Mononuclear cell (primary cell): ENCODE measurements around the gene OSGEP. TPM values are rescaled to one million over a fixed set of nuclear protein-coding genes. Genes with fewer than 3 reads are reported as not detected.

ENCODE experiments used
- H3K27me3 ChIP-seq: 2 replicates; pipeline ENCODE4 v1.6.0; 2011; ENCODE audit warnings: low read length, control low read depth; ENCODE audit not compliant: insufficient read depth
- H3K4me1 ChIP-seq: 2 replicates; pipeline ENCODE4 v1.5.1; 2011; ENCODE audit warnings: mild to moderate bottlenecking, low read length, control low read depth; ENCODE audit not compliant: insufficient read depth
- H3K4me3 ChIP-seq: 2 replicates; pipeline ENCODE4 v1.5.1; 2011; ENCODE audit warnings: mild to moderate bottlenecking, low read length, moderate library complexity
- H3K9me3 ChIP-seq: 2 replicates; pipeline ENCODE4 v1.5.1; 2011; ENCODE audit warnings: low read depth, mild to moderate bottlenecking, control low read depth, low read length
- total RNA-seq: library from RNA; depleted of rRNA; stranded (reverse); fragments of >200 nt; gene quantifications from one replicate; pipeline ENCODE4 v1.2.3, GENCODE V29; 2012

Gene OSGEP
- total RNA-seq, 1 donor, result 22.4 TPM

DNA sequence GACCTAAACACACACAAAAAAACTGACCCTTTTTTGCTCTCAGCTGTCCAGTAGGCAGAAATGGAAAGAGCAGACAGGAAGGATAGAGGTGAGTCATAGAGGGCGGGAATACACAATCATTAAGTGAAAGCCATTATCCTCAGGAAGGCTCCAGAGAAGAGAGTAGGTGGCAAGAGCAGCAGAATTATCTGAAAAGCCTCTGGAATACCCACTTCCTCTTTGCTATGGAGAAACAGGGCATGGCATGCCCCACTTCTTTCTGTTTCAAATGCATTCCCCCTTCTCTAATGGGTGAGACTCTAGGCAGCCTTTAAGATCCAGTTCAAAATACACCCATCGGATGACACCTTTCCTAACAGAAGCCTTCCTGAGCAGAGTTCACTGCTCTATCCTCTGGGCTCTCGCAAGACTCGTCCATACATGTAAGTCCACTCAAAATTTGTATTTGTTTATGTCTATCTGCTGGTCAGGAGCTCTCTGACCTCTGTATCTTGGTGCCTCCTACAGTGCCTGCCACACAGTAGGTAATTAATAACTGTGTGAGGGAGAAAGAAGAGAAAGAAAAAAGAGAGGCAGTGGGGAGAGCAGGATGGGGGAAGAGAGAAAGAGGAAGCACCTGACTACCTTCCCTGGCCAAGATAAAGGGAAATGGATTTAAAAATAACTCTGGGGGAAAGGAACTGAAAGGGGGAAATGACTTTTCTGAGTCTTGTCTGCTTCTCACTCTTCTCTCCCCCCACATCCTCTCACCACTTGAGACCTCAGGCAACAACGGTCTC, 27.2 kb downstream of the OSGEP start:
- Histone ChIP-seq H3K4me1 (peaks cover 49% of the 10 kb centered on the region), H3K4me3 (no peak overlapping the region), H3K9me3 (no peaks in the 10 kb centered on the region), H3K27me3 (no peaks in the 10 kb centered on the region)

DNA sequence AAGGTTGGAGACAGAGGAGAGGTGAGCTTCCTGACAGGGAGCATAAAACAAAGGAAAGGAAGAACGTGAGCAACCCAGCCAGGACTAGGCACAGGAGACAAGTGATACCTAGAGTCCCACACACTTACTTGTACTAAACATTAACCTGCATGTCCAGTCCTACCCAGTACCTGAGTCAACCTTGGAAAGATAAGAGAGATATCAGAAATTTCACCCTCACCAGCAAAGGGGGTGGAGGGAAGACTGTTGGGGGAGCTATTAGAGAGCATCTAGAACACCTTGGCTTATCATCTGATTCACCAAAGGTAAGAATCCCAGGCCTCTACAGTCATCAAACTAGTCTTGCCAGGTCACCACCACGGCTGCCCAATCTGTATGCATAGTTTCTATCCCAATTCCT, 29.8 kb downstream of the OSGEP start:
- Histone ChIP-seq H3K27me3 (no peaks in the 10 kb centered on the region), H3K9me3 (no peaks in the 10 kb centered on the region), H3K4me1 (peaks cover 40% of the 10 kb centered on the region), H3K4me3 (no peak overlapping the region)

DNA sequence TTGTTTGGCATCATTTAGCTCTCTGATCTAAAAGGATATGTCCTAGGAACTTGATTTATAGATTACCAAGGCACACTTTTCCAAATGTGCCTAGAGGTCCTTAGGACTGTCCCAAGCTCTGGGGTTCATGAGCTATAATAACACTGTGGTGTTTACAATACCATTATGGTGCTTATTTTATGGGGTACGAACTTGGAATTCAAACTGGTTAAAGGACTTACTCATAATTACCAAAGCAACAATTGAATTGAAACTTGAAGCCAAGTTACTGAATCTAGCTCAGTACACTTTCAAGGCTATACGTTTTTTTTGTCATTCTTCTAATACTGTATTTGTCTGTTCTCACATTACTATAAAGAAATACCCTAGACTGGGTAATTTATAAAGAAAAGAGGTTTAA, 31.7 kb downstream of the OSGEP start:
- Histone ChIP-seq H3K9me3 (no peaks in the 10 kb centered on the region), H3K4me1 (peaks cover 24% of the 10 kb centered on the region), H3K27me3 (no peaks in the 10 kb centered on the region), H3K4me3 (no peak overlapping the region)

DNA sequence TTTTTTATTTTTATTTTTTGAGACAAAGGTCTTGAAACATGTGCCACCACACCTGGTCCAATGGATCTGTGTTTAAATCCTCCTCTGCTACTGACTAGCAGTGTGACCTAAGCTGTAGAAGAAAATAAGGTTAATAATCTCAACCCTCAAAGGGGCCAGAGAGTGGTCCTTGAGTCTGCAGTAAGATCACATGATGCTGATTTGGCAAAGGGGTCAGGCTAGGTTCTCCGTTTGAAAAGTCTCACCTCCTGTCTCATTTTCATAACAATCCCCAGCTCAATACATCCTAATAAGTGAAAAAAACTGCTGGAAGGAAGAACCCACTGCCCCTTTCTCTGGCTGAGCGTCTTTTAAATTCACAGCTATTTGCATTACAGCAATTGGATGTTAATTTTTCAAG, 33.3 kb downstream of the OSGEP start:
- no peaks in the 10 kb centered on the region for H3K27me3 ChIP-seq
- H3K9me3 ChIP-seq, result no peaks in the 10 kb centered on the region
- peaks cover 24% of the 10 kb centered on the region for H3K4me1 ChIP-seq
- no peak overlapping the region for H3K4me3 ChIP-seq

DNA sequence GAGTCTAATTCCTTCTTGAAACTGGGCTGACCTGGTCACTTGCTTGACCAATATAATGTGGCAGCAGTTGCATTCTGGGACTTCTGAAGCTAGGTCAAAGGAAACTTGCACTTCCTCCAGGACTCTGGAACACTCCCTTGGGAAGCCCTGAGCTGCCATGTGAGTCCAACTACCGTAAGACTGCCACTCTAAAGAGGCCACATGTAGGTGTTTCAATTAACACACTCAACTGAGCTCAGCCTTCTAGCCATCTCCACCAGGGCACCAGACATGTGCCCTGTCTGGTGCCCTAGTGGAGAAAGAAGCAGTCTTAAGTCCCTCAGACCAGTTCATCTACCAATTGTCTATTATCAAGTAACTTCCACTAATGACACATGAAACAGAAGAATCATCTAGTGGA, 35.2 kb downstream of the OSGEP start:
- Histone ChIP-seq H3K27me3 (no peaks in the 10 kb centered on the region), H3K9me3 (no peaks in the 10 kb centered on the region), H3K4me1 (peaks cover 26% of the 10 kb centered on the region), H3K4me3 (no peak overlapping the region)

DNA sequence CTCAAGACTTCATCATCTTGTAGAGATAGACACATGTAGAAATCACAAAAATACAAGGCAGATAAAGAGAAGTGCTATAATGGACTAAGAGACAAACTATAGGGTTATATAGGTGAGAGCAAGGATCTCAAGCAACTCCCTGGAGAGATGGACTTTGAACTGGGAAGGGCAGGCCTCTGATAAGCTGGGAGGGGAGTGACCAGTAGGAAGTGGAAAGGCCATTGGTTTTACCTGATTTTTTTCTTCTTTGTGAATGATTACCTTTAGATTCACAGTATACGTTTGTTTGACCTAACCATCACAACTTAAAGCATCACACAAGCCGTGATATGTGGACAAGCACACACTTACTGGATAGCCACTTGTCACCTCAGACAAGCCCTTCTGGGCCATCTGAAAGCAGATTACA, 36.1 kb downstream of the OSGEP start:
- H3K27me3 ChIP-seq, result no peaks in the 10 kb centered on the region
- H3K9me3 ChIP-seq, result no peaks in the 10 kb centered on the region

DNA sequence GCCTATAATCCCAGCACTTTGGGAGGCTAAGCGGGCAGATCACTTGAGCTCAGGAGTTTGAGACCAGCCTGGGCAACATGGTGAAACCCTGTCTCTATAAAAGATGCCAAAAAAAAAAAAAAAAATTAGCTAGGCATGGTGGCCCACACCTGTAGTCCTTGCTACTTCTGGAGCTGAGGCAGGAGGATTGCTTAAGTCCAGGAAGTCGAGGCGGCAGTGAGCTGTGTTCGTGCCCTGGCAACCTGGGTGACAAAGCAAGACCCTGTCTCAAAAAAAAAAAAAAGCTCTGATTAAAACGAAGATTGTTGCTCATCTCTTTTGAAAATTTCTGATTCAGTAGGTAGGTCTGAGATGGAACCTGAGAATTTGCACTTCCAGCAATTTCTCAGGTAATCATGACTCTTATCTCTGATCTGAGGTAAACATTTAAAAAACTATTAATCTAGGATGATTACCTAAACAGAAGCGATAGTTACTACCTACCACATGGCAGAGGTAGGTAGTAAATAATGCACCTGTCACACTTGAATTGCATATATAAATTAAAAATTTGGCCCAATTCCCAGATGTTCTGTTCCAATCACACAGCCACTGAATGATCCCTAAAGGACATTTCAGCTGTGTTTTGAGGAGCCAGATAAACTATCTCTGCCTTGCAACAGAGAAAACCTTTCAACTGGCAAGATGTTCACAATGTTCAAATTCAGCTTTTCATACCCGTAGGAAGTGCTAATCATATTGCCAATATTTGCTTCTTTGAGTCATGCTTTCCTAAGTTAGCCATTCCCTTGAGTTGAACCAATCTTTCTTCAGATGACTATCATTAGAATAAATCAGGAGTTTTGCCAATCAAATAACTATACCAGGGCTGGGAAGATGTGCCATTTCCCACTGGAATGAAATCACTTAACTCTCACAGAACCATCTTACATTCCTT, 37.1 kb downstream of the OSGEP start:
- H3K4me3 ChIP-seq, result no peak overlapping the region
- peaks cover 34% of the 10 kb centered on the region for H3K4me1 ChIP-seq
- no peaks in the 10 kb centered on the region for H3K27me3 ChIP-seq
- H3K9me3 ChIP-seq, result no peaks in the 10 kb centered on the region

More for the DNA sequence above, 36.1 kb downstream of the OSGEP start:
- Histone ChIP-seq H3K4me3 (no peak overlapping the region), H3K4me1 (peaks cover 34% of the 10 kb centered on the region)

DNA sequence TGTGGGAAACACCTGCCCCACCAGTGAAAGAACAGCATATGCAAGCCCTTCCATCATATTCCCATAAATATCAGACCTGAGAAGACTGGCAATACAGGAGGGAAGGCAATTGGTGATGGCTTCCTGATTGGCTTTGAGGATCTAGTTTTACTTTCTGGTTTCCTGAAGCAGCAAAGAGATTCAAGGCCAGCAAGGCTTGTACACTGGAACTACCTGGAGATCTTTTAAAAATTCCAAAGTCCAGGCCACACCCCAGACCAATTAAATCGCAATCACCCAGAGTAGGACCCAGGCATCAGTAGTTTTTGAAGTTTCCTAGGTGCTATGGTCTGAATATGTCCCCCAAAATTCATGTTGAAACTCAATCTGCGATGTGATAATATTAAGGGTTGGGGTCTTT, 38.4 kb downstream of the OSGEP start:
- Histone ChIP-seq H3K4me1 (peaks cover 45% of the 10 kb centered on the region), H3K9me3 (no peaks in the 10 kb centered on the region), H3K27me3 (no peaks in the 10 kb centered on the region), H3K4me3 (no peak overlapping the region)

DNA sequence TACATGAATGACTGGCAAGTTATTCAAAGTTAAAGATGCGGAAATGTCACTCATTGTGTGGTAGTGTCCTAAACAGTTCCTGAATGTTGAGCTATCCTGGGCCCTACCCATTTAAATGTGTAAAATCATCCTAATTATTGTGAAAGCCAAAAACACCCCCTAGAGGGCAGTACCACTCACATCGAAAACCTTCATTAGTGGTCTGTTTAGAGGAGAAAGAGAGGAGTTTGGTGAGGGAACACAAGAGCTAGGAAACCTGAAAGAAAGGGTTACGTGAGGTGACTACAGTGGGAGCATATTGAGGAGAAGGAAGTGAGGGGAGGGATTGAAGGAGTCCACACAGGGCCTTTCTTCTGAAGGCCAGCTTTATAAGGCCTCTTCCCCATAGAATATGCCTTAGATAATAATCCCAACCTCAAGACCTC, 38.8 kb downstream of the OSGEP start:
- Histone ChIP-seq H3K27me3 (no peaks in the 10 kb centered on the region), H3K4me3 (no peak overlapping the region), H3K9me3 (no peaks in the 10 kb centered on the region), H3K4me1 (peaks cover 49% of the 10 kb centered on the region)

DNA sequence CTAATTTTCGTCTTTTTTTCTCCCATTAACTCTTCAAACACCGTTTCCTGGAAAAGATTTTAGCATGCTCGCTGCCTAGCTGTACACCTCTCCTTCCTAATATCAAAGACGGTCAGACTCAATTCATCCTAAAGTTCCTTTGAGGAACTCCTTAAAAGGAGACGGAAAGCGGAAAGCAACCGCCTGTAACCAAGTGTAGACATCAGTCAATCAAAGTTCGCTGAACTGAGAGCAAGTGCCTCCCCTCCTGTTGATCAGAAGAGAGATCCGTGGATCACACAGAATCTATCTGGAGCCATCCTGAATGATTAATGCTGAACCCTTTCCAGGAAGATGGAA, 40.9 kb downstream of the OSGEP start:
- H3K4me3 ChIP-seq, result peak overlapping the region; percentile 72
- no peaks in the 10 kb centered on the region for H3K27me3 ChIP-seq
- no peaks in the 10 kb centered on the region for H3K9me3 ChIP-seq
- peaks cover 46% of the 10 kb centered on the region for H3K4me1 ChIP-seq

DNA sequence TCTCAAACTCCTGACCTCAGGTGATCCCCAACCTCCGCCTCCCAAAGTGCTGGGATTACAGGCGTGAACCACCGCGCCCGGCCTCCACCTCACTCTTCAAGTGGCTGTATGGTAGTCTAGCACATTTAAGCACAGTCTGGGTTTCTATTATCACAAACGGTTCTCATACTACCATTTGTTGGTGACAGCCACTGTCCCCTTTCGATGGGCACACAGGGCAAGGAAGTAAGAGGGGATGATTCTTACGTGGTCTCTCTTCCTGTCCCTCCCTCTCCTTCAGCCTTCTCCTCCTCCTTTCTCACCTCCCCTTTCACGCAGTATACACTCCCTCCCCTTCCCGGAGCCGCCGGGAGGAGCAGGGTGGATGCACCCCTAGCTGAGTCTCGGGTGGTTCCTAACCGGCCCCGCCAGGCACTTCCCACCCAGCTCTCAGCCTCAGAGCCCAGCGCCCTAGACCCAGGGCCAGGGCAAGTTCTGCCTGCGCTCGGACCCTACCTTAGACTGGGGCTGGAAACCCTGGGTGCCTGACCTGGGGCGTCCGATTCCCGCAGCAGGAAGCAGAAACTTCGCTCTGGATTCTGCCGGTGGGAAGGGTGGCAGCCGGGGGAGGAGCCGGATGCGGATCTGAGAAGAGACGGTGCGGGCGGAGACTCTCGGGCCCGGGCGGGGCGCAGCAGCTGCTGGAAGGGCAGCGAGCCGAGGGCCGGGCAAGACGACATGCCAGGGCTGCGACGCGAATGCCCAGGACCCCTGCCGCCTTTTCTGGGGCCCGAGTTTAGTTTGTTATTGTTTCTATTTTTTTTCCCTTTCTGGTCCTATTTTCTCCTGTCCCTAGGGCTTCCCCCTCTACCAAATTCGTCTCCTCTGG, 41.5 kb downstream of the OSGEP start, which contains the start of gene TEP1:
Gene TEP1, minus strand, starts transcription at position 626 of the 868 bp plus-strand sequence. CDS start 5,062 bp downstream, outside the sequence.
- H3K4me1 ChIP-seq, result peaks cover 46% of the 10 kb centered on the region
- no peaks in the 10 kb centered on the region for H3K9me3 ChIP-seq
- peak within 1 kb of the TSS; percentile 72 for H3K4me3 ChIP-seq
- no peaks in the 10 kb centered on the region for H3K27me3 ChIP-seq

DNA sequence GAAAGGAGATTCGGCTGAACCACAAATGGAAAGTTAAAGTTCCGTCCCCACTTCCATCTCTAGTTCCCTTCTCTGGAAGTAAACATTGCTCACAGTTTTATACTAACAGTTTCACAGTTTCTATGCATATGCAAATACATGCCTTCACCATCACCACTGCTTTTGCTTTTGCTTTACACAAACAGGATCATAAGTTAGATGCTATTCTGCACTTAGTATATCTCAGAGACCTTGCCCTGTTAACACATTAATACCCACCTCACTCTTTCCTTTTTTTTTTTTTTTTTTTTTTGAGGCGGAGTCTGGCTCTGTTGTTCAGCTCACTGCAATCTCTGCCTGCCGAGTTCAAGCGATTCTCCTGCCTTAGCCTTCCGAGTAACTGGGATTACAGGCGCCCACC, 42.2 kb downstream of the OSGEP start:
- H3K4me3 ChIP-seq, result peak overlapping the region; percentile 72

DNA sequence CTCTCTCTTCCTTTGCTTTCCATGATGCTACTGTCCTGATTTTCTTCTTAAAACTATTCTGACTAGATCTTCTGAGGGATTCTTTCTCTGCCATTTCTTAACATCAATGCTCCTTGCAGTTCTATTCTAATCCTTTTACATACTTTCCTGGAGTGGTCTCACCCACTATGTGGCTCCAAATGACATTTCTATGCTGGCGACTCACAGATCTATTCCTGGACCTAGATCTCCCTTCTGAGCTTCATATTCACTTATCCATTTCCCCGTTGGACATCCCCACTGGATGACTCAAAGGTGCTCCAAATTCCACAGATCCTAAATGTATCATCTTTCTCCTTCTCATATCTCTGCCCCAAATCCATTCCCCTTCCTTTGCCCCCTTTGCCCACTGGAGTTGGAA, 45.4 kb downstream of the OSGEP start:
- Histone ChIP-seq H3K9me3 (no peaks in the 10 kb centered on the region), H3K4me1 (peaks cover 22% of the 10 kb centered on the region), H3K27me3 (no peaks in the 10 kb centered on the region), H3K4me3 (no peak overlapping the region)

More for the DNA sequence above, 42.2 kb downstream of the OSGEP start:
- H3K9me3 ChIP-seq, result no peaks in the 10 kb centered on the region
- H3K4me1 ChIP-seq, result peaks cover 46% of the 10 kb centered on the region
- no peaks in the 10 kb centered on the region for H3K27me3 ChIP-seq

DNA sequence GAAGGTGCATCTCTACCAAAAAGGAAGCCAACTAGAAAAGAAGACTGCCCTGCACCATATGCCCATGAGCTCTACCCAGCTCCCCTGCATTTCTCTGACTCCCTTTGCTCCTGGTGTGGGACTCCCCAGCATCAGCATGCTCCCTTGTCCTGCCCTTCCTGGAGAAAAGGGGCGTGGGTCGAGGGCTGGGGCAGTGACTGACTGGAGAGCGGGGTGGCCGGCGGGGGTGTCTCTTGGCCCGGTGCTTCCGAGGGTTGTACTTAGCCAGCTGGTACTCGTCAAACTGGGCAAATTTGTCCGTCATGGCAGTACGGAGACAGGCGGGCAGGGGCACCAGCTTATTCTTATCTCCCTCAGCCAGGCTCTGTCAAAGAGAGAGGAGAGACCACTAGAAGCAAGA, 51.1 kb downstream of the OSGEP start:
- H3K4me1 ChIP-seq, result no peaks in the 10 kb centered on the region
- no peaks in the 10 kb centered on the region for H3K27me3 ChIP-seq
- no peak overlapping the region for H3K4me3 ChIP-seq
- H3K9me3 ChIP-seq, result no peaks in the 10 kb centered on the region
